GM18861 (cell line): ENCODE measurements around the gene FOXJ2.
"Not testable (repeated sequence)": the region's sequence is repeated elsewhere in the genome, so short reads cannot be mapped to it uniquely, and the experiment has no call there.

ENCODE experiments used
- ATAC-seq: cut with Tn5 transposase; IDR thresholded peaks from one replicate; pipeline ENCODE4 v1.9.1; 2021; ENCODE audit not compliant: unreplicated experiment

Gene FOXJ2

GRCh38 chr12:8058506-8058905 is 26.0 kb downstream of the FOXJ2 start:
- no peak for ATAC-seq

- no peak for ATAC-seq
These were observed 31.6 kb downstream of the FOXJ2 start for GRCh38 chr12:8064131-8064530.

GRCh38 chr12:8065991-8066594 is 33.6 kb downstream of the FOXJ2 start, which contains the start of gene C3AR1:
Gene C3AR1, minus strand, starts transcription at chr12:8066359. Its CDS starts 6,174 bp downstream, at chr12:8060185.
- no peak for ATAC-seq

GRCh38 chr12:8069582-8069981 is 37.1 kb downstream of the FOXJ2 start:
- no peak for ATAC-seq

- ATAC-seq: not testable (repeated sequence)
These were observed 39.3 kb downstream of the FOXJ2 start for GRCh38 chr12:8071820-8072219.

- no peak for ATAC-seq
These were observed 43.4 kb downstream of the FOXJ2 start for GRCh38 chr12:8075935-8076334.

GRCh38 chr12:8076366-8076765 is 43.9 kb downstream of the FOXJ2 start:
- no peak for ATAC-seq

- ATAC-seq: no peak
These were observed 44.7 kb downstream of the FOXJ2 start for GRCh38 chr12:8077207-8077606.

GRCh38 chr12:8078398-8078797 is 45.9 kb downstream of the FOXJ2 start:
- no peak for ATAC-seq

- no peak for ATAC-seq
These were observed 46.4 kb downstream of the FOXJ2 start for GRCh38 chr12:8078916-8079315.

GRCh38 chr12:8080120-8080519 is 47.6 kb downstream of the FOXJ2 start:
- ATAC-seq: no peak

- no peak for ATAC-seq
These were observed 48.9 kb downstream of the FOXJ2 start for GRCh38 chr12:8081251-8081920.

- ATAC-seq: no peak
These were observed 50.2 kb downstream of the FOXJ2 start for GRCh38 chr12:8082808-8083100.

- not testable (repeated sequence) for ATAC-seq
These were observed 51.8 kb downstream of the FOXJ2 start for GRCh38 chr12:8084351-8084750.

GRCh38 chr12:8087666-8088065 is 55.1 kb downstream of the FOXJ2 start:
- no peak for ATAC-seq

- no peak for ATAC-seq
These were observed 56.1 kb downstream of the FOXJ2 start for GRCh38 chr12:8088574-8088973.

- not testable (repeated sequence) for ATAC-seq
These were observed 56.8 kb downstream of the FOXJ2 start for GRCh38 chr12:8089277-8089676.

GRCh38 chr12:8089716-8090115 is 57.2 kb downstream of the FOXJ2 start:
- no peak for ATAC-seq

- ATAC-seq: no peak
These were observed 60.8 kb downstream of the FOXJ2 start for GRCh38 chr12:8093291-8093690.

- ATAC-seq: no peak
These were observed 63.9 kb downstream of the FOXJ2 start for GRCh38 chr12:8096281-8096915.

GRCh38 chr12:8099235-8099634 is 66.7 kb downstream of the FOXJ2 start:
- ATAC-seq: no peak
